ENCODE measurements around the gene GNAO1.

DNA sequence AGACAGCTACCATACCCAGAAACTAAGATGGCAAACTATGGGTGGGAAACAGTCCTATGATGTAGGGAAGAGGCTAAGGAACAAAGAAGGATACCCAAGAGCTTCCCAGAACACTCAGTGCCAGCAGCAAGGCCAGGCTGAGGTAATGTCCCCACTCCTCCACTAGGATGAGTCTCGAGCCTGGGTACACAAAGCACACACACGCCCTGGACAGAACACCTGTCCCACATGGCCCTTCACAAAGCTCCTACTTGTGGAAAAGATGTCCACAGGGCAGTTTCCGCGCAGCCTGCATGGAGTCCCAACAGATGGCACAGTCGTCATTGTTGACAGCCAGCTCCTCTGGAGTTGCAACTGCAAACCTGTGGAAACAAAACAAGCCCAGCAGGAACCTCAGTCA, 210.2 kb downstream of the GNAO1 start:
- no peak for TF ChIP-seq GATA2 (IDR thresholded peaks at IDR 0.05; ENCODE audit: low read depth, low read length)
- no peak for TF ChIP-seq GATA3 (IDR thresholded peaks at IDR 0.05; ENCODE audit: low read depth, low read length)
